ENCODE measurements around the gene HIPK4.
"Not testable (repeated sequence)": the region's sequence is repeated elsewhere in the genome, so short reads cannot be mapped to it uniquely, and the experiment has no call there.

HIPK4 gene

GRCh38 chr19:40389404-40390083 is 437 bp downstream of the HIPK4 start:
- DNase-seq: no peak

DNA sequence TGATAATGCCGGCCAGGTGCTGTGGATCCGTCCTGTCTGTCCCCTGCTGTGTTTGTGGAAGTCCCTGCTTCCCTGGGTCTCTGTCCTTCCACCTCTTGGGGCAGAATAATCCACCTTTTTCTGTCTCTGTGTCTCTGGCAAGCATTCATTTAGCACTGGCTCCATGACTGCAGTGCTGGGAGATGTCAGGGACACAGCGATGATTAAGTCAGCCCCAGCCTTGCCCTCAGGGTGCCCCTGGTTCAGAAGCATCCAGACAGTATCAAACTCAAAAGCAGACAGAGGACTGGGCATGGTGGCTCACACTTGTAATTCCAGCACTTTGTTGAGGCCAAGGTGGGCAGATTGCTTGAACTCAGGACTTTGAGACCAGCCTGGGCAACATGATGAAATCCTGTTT is 1.5 kb downstream of the HIPK4 start:
- no peak for DNase-seq

DNA sequence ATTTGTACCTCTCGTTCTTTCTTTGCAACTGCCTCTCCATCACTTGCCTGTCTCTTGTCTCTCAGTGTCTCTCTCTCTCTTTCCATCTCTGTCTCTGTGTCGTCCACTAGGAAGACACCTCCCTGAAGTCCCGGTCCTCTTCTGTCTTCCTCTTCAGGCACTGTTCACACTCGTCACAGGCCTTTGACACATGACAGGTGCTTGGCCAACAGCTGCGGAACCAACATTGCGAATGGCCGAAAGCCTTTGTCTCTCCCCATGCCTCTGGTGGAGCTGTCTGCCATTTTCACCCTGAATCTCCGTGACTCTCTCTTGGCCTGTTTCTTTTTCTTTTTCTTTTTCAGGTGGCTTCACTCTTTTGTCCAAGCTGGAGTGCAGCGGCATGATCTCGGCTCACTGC is 2.8 kb downstream of the HIPK4 start:
- no peak for DNase-seq

- no peak for DNase-seq
Observed at GRCh38 chr19:40383668-40384248, 6.2 kb downstream of the HIPK4 start.

DNA sequence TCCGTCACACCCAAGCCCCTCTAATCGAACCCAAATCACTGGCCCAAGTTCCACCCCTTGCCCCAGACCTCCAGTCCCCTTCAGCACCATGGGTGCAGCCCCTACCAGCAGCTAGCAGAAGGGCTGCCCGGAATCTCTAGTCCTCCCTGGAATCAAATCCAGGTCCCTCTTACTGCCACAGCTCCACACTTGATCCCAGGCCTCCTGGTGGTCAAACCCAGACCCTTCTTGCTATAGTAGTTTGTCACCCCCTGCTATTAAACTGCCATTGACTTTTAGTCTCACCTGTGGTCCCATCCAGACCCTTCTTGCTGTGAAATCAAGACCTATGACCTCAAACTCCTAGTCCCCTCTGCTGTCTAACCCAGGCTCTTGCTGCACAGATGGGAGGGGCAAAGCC is 8.7 kb downstream of the HIPK4 start:
- DNase-seq: no peak

DNA sequence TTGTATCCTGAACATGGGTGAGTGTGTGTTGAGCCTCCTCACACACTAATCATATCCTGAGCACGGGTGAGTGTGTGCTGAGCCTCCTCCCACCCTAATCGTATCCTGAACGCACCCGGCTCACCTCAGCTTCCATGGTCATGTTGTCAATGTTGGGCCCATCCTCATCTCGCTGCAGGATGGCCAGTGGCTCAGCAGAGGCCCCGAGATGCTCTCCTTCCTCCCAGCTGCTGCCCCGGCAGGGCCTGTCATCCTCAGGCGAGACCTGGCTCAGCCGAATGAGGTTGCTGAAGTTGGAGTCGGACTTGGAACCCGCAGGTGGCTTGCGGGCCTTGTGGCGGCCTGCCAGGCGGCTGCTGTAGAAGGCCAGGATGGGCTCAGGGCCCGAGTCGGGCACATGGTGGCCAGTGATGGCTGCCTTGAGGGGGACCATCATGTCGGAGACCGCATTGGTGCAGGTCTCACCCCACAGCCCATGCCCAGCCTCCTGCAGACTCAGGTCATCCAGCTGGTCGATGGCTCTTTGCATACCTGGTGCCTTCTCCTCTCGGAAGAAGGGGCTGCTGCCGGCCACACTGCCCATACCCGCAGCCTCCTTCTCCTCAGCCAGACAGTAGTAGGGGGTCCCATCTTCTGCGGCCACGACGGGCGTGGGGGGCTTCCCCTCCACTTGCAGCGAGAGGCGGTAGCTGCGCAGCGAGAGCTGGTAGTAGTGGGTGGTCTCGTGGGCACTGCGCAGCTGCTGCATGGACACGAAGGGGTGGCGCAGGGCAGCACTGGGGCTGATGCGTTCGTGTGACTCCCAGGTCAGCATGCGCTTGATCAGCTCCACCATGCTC is 9.6 kb downstream of the HIPK4 start:
- DNase-seq: no peak

DNA sequence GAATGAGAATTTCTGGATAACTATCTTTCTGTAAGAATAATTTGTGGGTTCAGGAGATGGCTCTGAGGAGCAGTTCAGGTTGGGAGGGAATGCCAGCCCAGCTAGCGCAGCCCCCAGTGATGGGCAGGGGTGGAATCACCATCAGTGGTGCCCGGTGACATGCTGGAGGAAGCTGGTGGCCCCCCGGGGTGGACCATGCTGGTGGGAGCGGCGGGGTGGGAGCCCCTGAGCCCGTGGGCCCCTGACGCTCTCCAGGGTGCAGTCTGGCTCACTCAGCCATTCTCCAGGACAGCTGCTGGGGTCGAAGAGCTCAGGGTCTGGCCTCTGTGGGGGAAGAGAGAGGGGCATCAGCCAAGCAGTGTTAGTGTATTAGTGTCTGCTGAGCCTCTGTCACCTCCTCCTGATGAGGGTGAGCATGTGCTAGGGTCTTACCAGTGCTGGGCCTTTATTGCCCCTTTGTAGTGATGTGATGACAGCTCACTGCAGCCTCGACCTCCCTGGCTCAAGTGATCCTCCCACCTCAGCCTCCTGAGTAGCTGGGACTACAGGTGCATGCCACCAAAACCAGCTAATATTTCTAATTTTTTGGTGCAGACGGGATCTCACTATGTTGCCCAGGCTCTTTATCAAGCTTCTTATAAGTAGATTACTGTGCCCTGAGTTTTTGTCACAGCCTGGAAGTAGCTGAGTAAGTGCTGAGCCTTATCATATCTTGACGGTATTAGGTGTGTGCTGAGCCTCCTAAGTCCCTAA is 10.4 kb downstream of the HIPK4 start:
- DNase-seq: no peak

- no peak for DNase-seq
Observed at GRCh38 chr19:40378509-40378908, 11.5 kb downstream of the HIPK4 start.

GRCh38 chr19:40377876-40378385 is 12.1 kb downstream of the HIPK4 start:
- no peak for DNase-seq

GRCh38 chr19:40376286-40376862 is 13.6 kb downstream of the HIPK4 start:
- DNase-seq: no peak

- DNase-seq: no peak
Observed at GRCh38 chr19:40374084-40374483, 15.9 kb downstream of the HIPK4 start.

DNA sequence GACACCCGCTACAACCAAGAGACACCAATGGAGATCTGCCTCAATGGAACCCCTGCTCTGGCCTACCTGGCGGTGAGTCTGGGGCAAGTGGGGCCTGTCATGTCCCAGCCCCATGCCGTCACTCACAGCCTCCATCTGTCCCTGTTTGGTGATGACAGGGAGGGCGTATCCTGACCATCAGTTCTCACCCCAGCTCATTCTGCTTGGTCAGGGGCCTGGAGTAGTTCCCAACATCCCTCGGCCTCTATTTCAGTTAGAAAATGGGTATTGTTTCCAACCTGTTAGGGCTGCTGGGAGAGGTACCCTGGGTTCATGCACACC is 18.2 kb downstream of the HIPK4 start:
- no peak for DNase-seq

GRCh38 chr19:40370997-40371801 is 18.8 kb downstream of the HIPK4 start:
- DNase-seq: no peak

- DNase-seq: not testable (repeated sequence)
Observed at GRCh38 chr19:40370253-40370652, 19.7 kb downstream of the HIPK4 start.

DNA sequence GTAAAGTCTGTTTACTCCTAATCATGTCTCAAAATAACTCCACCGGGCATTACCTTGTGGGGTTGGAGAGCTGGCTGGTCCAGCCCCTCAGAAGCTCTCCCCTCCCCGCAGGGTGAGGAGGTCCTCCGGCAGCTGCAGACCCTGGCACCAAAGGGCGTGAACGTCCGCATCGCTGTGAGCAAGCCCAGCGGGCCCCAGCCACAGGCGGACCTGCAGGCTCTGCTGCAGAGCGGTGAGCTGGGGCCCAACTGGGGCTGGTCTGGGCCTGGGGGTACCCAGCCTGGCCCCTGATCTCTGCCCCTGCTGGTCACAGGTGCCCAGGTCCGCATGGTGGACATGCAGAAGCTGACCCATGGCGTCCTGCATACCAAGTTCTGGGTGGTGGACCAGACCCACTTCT is 20.2 kb downstream of the HIPK4 start:
- DNase-seq: no peak

- DNase-seq: no peak
Observed at GRCh38 chr19:40367577-40368434, 22.2 kb downstream of the HIPK4 start.

GRCh38 chr19:40366697-40367561 is 23.1 kb downstream of the HIPK4 start:
- DNase-seq: no peak

DNA sequence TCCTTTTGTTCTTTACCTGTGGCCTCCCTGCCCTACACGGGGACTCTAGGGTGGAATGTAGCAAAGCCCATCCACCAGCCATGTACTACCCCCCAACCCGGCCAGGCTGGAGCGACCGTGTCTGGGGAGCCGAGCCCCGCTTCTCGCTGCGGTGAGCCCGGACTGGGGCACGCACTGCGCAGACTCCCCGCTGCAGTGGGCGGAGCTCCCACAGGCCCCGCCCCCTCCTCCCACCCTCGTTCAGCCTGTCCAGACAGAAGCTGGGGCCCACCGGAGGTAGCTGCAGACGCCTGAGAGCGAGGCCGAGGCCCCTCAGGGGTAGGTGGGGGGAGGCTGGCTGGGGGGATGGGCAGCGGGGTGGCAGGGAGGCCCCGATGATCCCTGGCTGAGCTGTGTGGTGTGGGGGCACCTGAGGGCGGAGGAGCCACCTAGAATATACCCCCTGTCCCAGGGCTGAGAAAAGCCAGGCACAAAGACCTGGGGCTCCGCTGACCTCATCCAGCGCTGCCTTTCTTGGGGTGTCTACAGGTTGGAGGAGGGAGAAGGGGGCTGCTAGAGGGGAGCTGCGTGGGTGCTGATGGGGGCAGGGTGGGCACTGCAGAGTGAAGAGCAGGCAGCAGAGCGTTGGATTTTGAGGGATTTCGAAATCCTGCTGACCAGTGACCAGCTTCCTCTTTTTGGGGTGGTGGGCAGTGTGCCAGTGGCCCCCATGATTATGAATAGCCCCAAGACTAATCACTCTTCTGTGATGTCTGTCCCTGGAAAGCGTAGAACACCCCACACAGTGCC is 24.2 kb downstream of the HIPK4 start:
- DNase-seq: peak; percentile 57

DNA sequence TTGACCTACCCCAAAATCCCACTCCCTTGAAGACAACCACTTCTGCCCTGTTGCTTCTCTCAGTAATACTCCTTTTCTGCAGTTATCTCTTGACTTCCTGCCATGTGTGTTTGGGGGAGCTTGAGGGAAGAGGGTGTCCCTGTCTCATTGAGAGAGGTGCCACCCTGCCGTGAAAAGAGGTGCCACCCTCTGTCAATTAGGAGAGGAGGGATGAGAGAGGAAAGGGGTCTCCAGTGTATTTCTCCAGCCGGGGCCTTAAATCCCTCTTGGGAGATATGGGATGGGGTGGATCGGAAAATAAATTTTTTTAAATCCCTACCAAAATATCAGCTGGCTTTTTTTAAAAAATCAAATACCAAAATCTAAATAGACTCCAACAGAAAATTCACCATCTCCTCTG is 25.0 kb downstream of the HIPK4 start:
- no peak for DNase-seq
